HG03108 (cell line): Measurements from ENCODE around the gene ANXA11.
"Not testable (repeated sequence)": the region's sequence is repeated elsewhere in the genome, so short reads cannot be mapped to it uniquely, and the experiment has no call there.

Experiments
- ATAC-seq: cut with Tn5 transposase; IDR thresholded peaks from one replicate; pipeline ENCODE4 v1.9.1; 2021; ENCODE audit warnings: moderate library complexity; ENCODE audit not compliant: unreplicated experiment

The ANXA11 gene

DNA sequence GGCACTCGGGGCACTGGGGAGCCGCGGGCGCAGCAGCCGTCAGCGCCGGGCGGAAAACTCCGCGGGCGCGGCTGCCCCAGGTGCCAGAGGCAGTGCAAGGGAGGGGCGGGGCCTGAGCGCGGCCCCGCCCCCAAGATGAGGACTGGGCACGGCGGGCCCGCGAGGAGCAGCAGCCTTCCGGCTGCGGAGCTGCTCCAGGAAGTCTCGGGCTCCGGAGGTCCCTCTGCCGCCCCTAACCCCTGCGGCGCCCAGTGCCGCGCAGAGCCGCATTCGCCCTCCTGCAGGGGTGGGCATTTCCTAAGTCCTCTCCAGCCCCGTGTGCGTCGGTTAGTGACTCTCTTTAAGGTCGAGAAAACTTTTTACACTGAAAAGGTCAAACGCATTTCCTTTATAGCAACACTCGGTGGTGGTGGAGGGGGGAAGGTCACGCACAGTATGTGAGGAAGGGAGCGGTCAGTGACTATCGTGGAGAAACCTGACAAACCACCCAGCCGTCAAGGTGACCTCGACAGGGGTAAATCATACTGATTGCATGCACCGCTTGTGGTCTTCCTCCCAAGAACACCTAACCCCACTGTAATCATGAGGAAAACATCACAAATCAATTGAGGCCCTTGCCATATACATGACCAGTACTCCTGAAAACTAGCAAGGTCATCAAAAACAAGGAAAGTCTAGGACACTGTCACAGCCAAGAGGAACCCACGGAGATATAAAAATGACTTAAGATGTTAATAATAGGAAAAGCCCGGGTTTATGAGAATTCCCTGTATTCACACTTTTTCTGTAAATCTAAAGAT, at the start of gene ANXA11:
Gene ANXA11, minus strand, starts transcription at position 61 of the 800 bp plus-strand sequence. CDS start 32,676 bp downstream, outside the sequence.
- ATAC-seq, result peak; percentile 81

DNA sequence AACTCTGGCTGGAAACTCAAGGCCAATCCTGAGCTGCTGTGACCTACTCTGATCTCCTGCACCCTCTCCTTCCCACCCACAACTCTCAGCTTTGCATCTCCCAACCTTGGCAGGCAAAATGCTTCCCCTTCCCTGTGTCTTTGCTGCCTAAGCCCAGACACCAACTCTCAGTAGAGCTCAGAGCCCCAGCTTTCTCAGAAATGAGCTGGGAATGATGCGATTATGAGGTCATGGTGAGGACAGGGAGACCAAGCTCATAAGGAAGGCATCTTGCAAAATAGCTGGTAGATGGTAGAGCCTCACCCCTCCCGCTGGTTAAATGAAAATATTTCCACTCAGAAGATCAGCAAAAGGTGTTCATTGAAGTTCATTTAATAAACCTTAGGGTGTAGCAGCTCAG, 49.4 kb upstream of the ANXA11 start:
- ATAC-seq, result not testable (repeated sequence)

DNA sequence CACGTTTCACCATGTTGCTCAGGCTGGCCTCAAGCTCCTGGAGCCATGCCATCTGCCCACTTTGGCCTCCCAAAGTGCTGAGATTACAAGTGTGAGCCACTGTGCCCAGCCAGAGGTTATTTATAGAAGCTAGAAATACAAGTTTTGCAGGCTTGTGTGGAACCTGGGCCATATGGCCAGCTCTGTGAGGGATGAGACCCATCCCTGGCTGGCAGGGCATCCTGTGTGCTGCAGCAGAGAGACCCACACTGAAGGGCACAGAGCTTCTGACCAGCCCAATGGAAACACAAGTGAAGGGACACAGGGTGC, 48.6 kb upstream of the ANXA11 start:
- peak; percentile 30 for ATAC-seq

DNA sequence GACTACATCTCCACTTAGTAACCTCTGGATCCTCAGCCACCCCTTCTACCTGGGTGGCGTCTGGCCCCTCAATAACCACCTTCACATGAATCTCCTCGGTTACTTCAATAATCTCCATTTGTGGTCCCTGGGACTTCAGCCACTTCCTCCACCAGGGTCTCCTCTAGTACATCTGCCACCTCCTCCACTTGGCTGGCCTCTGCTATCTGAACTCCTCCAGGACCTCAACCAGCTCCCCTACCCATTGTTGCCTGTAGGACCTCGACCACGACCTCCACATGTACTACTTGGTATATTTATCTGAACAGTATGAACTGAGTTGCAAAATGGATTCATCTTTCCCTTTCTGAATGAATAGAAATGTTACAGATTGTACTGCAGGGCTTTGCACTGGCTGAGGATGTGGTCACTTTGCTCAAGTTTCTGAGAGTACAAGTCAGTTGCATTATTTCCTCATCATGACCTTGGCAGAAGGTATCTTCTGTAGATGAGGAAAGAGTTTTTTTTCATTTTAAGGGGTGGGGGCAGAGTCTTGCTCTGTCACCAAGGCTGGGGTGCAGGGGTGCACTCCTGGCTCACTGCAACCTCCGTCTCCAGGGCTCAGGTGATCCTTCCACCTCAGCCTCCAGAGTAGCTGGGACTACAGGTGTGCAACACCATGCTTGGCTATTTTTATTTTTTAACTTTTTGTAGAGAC, 48.1 kb upstream of the ANXA11 start:
- peak; percentile 86 for ATAC-seq

DNA sequence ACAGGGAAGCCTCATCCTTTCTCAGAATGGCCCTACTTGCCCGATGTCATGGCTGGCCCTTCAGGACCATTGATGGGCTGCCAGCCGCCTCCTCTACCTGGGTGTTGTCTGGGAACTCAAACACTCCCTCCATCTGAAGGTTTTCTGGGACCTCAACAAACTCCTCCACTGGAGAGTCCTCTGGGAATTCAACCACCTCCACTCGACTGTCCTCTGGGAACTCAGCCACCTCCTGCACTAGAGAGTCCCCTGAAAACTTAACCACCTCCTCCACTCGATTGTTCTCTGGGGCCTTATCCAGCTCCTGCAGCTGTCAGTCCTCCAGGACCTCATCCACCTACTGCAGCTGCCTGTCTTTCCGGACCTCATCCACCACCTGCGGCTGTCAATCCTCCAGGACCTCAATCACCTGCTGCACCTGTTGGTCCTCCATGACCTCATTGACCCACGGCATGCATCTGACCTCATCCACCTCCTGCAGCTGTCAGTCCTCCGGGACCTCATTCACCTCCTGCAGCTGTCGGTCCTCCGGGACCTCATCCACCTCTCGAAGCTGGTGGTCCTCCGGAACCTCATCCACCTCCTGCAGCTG, 47.1 kb upstream of the ANXA11 start:
- no peak for ATAC-seq

DNA sequence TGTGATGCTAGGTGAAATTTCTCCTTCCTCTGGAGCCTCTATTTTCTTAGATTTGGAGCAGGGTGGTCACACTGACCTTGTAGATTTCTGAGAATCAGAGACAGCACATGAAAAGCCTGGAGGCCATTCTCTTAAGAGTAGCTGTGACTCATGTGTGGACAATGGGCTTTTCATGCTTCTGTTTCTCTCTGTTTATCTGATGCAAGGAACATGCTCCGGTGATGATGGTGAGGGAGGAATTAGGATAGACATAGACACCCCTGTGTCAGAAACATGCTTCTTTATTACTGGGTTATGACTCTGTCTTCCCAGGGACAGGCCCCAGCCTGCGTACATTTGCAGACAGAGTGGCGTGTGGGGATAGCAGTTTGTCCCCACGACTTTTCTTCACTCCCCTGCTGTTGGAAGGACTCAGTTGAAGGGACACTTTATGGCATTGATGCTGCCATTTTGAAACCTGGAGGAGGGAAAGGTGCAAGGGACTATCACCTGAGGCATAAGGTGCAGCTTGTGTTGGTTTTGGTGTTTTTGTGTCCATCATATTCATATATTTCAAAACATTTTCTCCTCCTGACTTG, 46.5 kb upstream of the ANXA11 start:
- not testable (repeated sequence) for ATAC-seq

DNA sequence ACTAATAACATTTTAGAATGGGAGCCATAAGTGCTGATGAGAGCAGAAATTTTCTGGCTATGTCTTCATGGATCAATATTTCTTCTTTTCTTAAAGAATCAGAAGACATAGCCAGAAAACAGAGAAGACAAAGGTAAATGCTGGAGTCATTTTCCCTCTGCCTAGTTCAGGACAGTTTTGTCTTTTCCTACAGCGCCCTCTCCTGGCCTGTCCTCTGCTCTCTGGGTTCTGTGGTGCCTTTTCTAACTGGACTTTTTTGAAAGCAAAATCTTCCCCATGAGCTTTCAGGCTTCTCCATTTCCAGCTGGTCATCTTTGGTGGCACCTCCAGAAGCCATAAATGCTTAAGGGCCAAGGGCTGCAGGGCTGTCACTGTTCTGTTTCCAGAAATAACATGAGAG, 45.1 kb upstream of the ANXA11 start:
- ATAC-seq, result not testable (repeated sequence)

DNA sequence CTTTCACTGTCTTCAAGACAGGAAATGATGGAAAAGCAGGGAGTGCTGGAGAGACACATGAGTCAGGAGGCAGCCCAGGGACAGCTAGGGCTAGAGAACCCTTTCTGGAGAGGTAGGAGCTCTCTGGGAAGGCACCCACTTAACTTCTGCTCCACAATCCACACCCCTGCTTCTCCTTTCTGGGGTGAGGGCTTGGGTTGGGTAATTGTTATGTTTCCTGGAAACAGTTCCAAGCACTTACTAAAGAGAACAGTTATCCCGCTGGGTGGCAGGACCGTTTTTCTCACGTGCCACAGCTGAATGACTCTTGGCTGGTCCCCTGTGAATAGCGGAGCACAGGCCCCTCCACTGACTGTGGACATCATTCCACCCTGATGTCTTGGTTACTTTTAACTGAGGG, 44.6 kb upstream of the ANXA11 start:
- not testable (repeated sequence) for ATAC-seq

DNA sequence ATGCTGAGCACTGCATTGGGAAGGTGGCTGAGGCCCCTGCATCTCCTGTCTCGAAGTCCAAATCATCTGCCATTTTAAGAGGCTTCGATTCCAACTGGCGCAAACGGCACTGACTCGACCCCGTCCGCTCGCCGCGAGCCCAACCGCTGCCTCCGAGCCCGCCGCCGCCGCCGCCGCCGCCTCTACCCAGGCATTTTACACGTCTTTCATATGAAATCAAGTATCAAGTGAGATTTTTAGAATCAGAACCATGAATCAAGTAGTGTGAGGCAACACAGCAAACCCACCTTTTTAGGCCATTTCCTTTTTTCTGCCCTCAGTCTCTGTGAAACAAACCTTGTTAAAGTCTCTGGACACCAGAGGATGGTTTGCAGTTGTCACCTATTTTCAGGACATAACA, 42.3 kb upstream of the ANXA11 start:
- not testable (repeated sequence) for ATAC-seq

DNA sequence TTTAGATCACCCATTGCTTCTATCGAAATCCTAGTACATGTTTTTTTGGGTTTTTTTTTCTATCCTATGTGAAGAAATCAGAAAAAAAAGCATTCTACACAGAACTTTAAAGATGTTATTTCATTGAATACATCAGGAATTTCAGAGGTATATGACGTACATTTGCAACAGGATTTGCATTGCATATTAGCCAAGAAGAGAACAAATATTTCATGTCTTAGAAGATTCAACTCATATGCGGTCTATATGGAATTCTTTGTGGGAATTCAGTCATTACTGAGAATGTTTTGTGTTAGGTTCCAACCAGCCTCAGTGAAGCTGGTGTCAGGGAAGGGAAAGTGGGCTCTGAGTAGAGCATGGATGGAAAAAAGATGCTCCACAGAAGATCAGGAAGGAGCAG, 39.0 kb upstream of the ANXA11 start:
- ATAC-seq, result not testable (repeated sequence)

DNA sequence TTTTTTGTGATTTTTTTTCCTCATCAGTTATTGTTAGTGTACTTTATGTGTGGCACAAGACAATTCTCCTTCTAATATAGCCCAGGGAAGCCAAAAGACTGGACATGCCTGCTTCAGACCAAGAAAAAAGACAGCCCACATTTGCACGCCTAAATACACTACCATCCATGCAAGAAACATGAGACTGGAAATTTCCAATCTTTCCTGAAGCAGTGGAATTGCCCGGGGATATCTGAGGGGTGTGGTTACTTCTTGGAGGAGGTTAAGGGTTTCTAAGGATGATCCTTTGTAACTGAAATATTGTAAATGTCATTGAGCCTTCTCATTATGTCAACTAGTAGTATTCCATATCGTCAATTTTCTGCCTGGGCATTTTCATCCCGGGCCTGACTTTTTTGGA, 37.0 kb upstream of the ANXA11 start:
- not testable (repeated sequence) for ATAC-seq

DNA sequence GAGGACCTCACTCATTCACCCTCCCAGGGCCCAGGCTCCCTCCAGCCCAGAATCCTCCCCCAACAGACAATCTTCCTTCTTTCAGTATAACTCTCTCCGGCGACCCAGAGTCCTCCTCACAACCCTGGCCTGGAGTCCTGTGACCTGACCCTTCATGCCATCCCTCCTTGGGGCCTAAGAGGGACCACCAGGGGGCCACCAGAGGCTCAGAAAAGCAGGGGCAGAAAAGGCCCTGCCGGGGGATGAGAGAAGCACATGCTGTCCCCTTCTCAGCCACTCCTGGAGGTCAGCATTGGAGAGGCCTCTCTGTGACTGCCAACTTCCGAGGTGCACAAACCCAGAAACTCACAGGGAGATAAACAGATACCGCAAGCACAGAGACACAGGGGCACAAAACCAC, 31.1 kb upstream of the ANXA11 start:
- ATAC-seq, result not testable (repeated sequence)

DNA sequence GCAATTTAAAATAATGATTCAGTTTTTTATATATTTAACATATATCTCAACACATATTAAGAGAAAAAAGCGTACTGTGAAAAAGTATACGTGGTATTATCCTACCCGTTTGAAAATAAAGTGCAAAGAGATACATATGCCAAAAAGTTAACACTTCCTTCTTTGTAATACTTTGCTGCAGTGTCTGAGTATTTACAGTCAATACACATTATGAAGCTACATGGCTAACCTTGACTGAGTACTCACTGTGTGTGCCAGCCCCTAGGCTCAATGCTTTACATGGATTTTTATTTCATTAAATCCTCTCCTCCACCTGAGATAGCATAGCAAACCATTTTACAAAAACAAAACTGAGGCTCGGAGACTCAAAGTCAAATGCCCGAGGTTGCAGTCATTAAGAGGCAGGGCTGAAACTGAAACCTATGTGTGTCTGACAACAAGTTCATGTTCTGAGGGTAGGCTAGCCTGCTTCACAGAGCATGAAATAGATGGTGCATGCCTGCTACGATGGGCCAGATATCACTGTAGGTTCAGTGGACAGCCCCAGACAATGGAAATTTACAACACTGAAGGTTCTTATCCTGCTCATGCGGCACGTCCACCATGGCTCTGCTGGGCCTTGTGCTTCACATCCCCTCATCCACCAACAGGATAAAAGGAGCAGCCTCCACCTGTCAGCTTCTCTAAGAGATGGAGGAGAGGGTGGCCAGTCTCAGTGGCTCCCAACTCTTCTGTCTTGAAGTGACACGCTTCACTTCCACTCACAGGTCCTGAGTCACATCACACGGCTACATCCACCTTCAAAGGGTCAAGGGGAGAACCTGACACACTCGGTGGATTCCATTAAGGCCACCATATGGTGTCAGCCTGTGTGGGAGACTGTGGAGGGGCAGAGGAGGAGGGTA, 29.2 kb upstream of the ANXA11 start:
- ATAC-seq, result peak; percentile 100

DNA sequence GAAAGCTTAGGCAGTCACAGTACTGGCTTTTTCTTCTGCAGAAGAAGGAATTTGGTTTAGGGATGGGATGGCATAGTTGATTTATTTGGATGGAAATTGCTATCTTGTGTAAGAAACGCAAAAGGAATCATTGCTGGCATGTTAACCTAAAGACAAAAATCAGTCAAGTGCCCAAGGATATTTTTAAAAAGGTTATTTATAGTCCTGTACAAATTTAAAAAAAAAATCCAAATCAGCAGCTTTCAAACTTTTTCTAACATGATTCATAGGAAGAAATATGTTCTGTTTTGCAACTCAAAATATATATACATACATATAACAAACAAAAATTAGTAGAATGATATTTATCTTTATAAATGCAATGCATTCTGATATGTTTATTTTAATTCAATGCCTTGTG, 28.5 kb upstream of the ANXA11 start:
- not testable (repeated sequence) for ATAC-seq

DNA sequence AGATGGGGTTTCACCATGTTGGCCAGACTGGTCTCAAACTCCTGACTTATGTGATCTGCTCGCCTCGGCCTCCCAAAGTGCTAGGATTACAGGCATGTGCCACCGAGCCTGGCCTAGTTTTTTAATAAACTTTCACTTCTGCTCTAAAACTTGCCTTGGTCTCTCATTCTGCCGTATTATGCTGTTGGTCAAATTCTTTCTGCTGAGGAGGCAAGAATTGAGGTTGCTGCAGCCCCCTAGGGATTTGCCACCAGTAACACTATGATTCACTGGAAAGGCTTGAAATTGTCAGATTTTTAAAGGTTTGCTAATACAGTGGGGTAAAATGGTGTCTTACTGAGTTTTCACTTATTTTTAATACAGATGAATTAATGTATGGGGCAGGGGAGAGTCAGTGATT, 21.4 kb upstream of the ANXA11 start:
- ATAC-seq, result peak; percentile 80

DNA sequence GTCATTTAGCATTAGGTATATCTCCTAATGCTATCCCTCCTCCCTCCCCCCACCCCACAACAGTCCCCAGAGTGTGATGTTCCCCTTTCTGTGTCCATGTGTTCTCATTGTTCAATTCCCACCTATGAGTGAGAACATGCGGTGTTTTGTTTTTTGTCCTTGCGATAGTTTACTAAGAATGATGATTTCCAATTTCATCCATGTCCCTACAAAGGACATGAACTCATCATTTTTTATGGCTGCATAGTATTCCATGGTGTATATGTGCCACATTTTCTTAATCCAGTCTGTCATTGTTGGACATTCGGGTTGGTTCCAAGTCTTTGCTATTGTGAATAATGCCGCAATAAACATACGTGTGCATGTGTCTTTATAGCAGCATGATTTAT, 17.7 kb upstream of the ANXA11 start:
- ATAC-seq, result not testable (repeated sequence)

DNA sequence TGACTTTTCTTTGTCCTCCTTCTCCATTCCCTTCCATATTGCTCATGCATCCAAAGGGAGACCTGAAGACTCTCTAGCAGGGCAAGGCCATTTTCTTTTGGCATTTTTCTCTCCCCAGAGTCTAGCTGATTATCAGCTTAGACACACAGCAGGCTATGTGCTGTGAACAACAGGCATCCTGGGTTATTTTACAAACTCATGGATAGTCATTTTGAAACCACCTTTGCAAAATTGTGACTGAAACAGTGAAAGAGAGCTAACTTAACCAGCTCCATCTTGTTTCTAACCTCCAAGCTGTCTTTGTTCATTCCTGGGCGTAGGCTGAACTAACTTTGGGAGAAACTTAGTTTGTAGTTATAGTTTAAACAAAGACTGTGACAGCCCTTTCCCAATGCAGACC, 13.5 kb upstream of the ANXA11 start:
- peak; percentile 90 for ATAC-seq

DNA sequence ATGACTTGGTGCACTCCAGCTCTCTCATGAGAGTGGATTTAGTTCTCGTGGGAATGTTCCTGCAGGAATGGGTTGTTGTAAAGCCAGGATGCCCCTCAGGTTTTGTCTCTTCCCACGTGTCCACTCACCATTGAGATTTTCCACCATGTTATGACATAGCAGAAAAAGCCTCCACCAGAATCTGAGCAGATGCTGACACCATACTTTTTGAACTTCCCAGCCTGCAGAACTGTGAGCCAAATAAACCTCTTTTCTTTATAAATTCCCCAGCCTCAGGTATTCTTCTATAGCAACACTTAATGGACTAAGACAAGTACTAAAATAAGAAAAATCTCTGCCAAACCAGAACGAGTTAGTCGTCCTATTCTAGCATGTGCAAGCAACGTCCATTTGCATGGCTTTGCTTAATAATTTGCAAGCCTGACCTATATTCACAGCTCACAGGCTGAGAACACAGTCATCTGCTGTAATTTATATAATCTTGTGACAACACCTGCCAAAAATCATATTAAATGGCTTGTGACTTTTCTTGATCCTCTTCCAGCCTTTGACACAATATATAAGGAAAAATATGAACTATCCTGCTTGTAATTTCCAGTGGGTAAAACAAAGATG, 9.1 kb upstream of the ANXA11 start:
- not testable (repeated sequence) for ATAC-seq

DNA sequence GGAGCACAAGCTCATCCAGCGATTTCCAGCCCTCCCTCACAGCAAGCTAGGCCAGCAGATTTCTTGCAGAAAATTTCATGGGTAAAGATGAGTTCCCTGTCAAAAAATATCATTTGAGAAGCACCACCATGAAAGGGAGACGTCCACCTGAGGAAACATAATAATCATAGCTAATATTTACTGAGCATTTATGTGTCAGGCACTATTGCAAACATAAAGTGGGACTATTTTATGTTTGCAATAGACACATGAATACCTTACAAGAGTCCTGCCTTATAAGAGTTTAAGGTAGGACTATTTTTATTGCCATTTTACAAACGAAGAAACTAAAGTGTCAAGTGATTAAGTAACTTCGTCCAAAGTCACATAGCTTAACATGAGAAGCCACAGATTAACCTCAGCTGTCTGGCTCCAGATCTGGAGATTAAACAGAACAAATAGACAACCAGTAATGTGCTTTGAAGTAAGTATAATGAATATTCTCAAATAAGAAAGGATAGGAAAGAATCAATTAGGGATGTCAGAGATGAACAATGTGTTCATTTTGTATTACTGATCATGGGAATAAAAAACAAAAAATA, 7.3 kb upstream of the ANXA11 start:
- not testable (repeated sequence) for ATAC-seq

DNA sequence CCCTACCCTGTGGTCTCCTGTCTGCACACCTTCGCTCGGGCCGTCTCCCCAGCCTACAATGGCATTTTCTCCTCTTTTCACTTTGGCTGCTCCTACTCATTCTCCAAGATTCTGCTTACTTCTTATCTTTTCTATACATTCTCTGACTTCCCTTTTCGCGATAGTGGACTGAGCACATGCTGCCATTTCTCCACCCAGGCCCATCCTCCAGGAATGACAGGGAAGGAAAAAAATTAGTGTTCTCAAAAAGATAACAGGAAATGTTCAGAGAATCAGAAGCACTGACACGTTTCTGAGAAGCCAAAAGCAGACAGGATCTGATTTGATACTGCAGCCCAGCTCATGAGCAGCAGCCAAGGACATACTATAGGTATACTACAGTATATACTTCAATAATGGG, 6.4 kb upstream of the ANXA11 start:
- no peak for ATAC-seq
